H1 (cell line): Measurements from ENCODE around the gene MIER2. TPM values are rescaled to one million over a fixed set of nuclear protein-coding genes. Genes with fewer than 3 reads are reported as not detected.

ENCODE experiments used
- CTCF ChIA-PET: fragments of 300-600 bp; sonication (Branson Sonifier 250); formaldehyde crosslinking; loops from one replicate; lab custom pipeline; 2021; ENCODE audit not compliant: partially characterized antibody; lab: Charles Lee
- POLR2A ChIA-PET: fragments of 300-600 bp; sonication (Branson Sonifier 250); formaldehyde crosslinking; loops from one replicate; lab custom pipeline; 2021; ENCODE audit warnings: inconsistent platforms; ENCODE audit not compliant: partially characterized antibody; lab: Charles Lee
- DNase-seq, 2 experiments: peaks; one replicate each; pipeline versions ENCODE4 v3.0.0 to v3.0.0-alpha.2; 2010 to 2022; ENCODE audit warnings: low spot score in 2 of 2, low read depth in 1 of 2, mixed read lengths in 1 of 2
- FAIRE-seq: peaks from 2 replicates; lab custom pipeline; 2011; peaks lifted over from hg19 to GRCh38; lab: Jason Lieb, UNC
- H2AFZ ChIP-seq: 2 replicates; pipeline ENCODE4 v1.8.1; 2012; ENCODE audit warnings: low read length, inconsistent platforms
- H2AK5ac ChIP-seq: 2 replicates; pipeline ENCODE4 v1.6.1; 2013; ENCODE audit warnings: low read depth, low read length
- H2BK120ac ChIP-seq: replicated peaks from 2 replicates; pipeline ENCODE3; 2013; ENCODE audit warnings: low read depth, low read length, inconsistent platforms
- H2BK12ac ChIP-seq: 2 replicates; pipeline ENCODE4 v1.6.1; 2013; ENCODE audit warnings: low read depth, low read length
- H2BK15ac ChIP-seq: 2 replicates; pipeline ENCODE4 v1.6.1; 2013; ENCODE audit warnings: low read length
- H2BK20ac ChIP-seq: 2 replicates; pipeline ENCODE4 v1.6.1; 2013; ENCODE audit warnings: low read length
- H2BK5ac ChIP-seq: 2 replicates; pipeline ENCODE4 v1.6.1; 2013; ENCODE audit warnings: low read depth, low read length
- H3K14ac ChIP-seq: 2 replicates; pipeline ENCODE4 v1.6.1; 2013; ENCODE audit warnings: inconsistent platforms; ENCODE audit not compliant: insufficient read length
- H3K18ac ChIP-seq: 2 replicates; pipeline ENCODE4 v1.6.1; 2013; ENCODE audit warnings: low read length; ENCODE audit errors: extremely low read depth
- H3K23ac ChIP-seq: 2 replicates; pipeline ENCODE4 v1.6.1; 2013; ENCODE audit warnings: inconsistent platforms; ENCODE audit not compliant: insufficient read length
- H3K23me2 ChIP-seq: 2 replicates; pipeline ENCODE4 v1.6.1; 2013; ENCODE audit warnings: low read depth, low read length
- H3K27ac ChIP-seq: 2 replicates; pipeline ENCODE4 v1.6.1; 2011; ENCODE audit warnings: low read depth, low read length, inconsistent platforms
- H3K27me3 ChIP-seq, 4 experiments: replicated peaks in 1 of 4; 1 replicate in 1 of 4; 2 replicates in 3 of 4; pipeline versions ENCODE4 v1.6.1 to v1.8.1; 2011 to 2013; ENCODE audit warnings: low read length in 3 of 4, mild to moderate bottlenecking in 3 of 4, inconsistent platforms in 2 of 4, mixed read lengths in 2 of 4, moderate library complexity in 1 of 4; ENCODE audit not compliant: control insufficient read depth in 3 of 4, insufficient read depth in 3 of 4; ENCODE audit errors: extremely low read depth in 1 of 4
- H3K36me3 ChIP-seq, 4 experiments: 2 replicates each; pipeline versions ENCODE4 v1.6.1 to v1.8.1; 2011 to 2013; ENCODE audit warnings: mild to moderate bottlenecking in 4 of 4, low read length in 3 of 4, moderate library complexity in 2 of 4, control low read depth in 1 of 4, inconsistent platforms in 1 of 4; ENCODE audit not compliant: insufficient read depth in 4 of 4, control insufficient read depth in 2 of 4
- H3K4ac ChIP-seq: replicated peaks from 2 replicates; pipeline ENCODE3; 2013; ENCODE audit warnings: low read length, low read depth, mixed read lengths, inconsistent platforms; ENCODE audit not compliant: insufficient read length
- H3K4me1 ChIP-seq, 4 experiments: replicated peaks in 1 of 4; 1 replicate in 1 of 4; 2 replicates in 3 of 4; pipeline versions ENCODE4 v1.6.1 to v1.8.1; 2011 to 2013; ENCODE audit warnings: low read length in 3 of 4, inconsistent platforms in 2 of 4, mixed read lengths in 1 of 4; ENCODE audit not compliant: insufficient read depth in 4 of 4, control insufficient read depth in 3 of 4
- H3K4me2 ChIP-seq, 2 experiments: 2 replicates each; pipeline versions ENCODE4 v1.6.1 to v1.8.1; 2011 to 2013; ENCODE audit warnings: low read depth in 2 of 2, low read length in 2 of 2, control low read depth in 1 of 2, inconsistent platforms in 1 of 2, mild to moderate bottlenecking in 1 of 2; ENCODE audit not compliant: insufficient read depth in 1 of 2
- H3K4me3 ChIP-seq, 4 experiments: fragments of 200-600, 300-600 bp in 1 of 4; sonication (generic), shearing (Covaris generic), sonication (Bioruptor Twin) in 1 of 4; 2 replicates each; pipeline versions ENCODE4 v1.5.1 to v1.8.1; 2011 to 2016; ENCODE audit warnings: low read length in 4 of 4, low read depth in 3 of 4, control low read depth in 2 of 4, inconsistent platforms in 2 of 4, mild to moderate bottlenecking in 2 of 4, mixed read lengths in 1 of 4, moderate library complexity in 1 of 4; ENCODE audit not compliant: insufficient read depth in 2 of 4; ENCODE audit errors: extremely low read depth in 1 of 4
- H3K56ac ChIP-seq: replicated peaks from 2 replicates; pipeline ENCODE3; 2013; ENCODE audit warnings: low read depth, mild to moderate bottlenecking, mixed read lengths, low read length, inconsistent platforms; ENCODE audit not compliant: insufficient read length
- H3K79me1 ChIP-seq: 2 replicates; pipeline ENCODE4 v1.6.1; 2013; ENCODE audit warnings: low read depth, low read length, control low read depth
- H3K79me2 ChIP-seq, 2 experiments: 2 replicates each; pipeline versions ENCODE4 v1.6.1 to v1.8.1; 2012 to 2013; ENCODE audit warnings: low read length in 2 of 2, mild to moderate bottlenecking in 2 of 2, inconsistent platforms in 1 of 2; ENCODE audit not compliant: insufficient read depth in 2 of 2, control insufficient read depth in 1 of 2
- H3K9ac ChIP-seq, 4 experiments: replicated peaks in 1 of 4; 1 replicate in 1 of 4; 2 replicates in 3 of 4; pipeline versions ENCODE4 v1.6.1 to v1.8.1; 2011 to 2013; ENCODE audit warnings: low read depth in 3 of 4, low read length in 3 of 4, control low read depth in 2 of 4, mild to moderate bottlenecking in 2 of 4, moderate library complexity in 2 of 4, inconsistent platforms in 1 of 4; ENCODE audit errors: extremely low read depth in 1 of 4
- H3K9me3 ChIP-seq, 2 experiments: 2 replicates each; pipeline versions ENCODE4 v1.6.1 to v1.8.1; 2012 to 2013; ENCODE audit warnings: mild to moderate bottlenecking in 2 of 2, moderate library complexity in 2 of 2, control low read depth in 1 of 2, inconsistent platforms in 1 of 2, low read depth in 1 of 2, low read length in 1 of 2, mixed read lengths in 1 of 2; ENCODE audit not compliant: insufficient read depth in 2 of 2
- H4K20me1 ChIP-seq, 2 experiments: replicated peaks in 1 of 2; 2 replicates each; pipeline versions ENCODE3 to v1.8.1; 2011 to 2013; ENCODE audit warnings: inconsistent platforms in 2 of 2, low read length in 2 of 2, mild to moderate bottlenecking in 1 of 2; ENCODE audit not compliant: insufficient read depth in 2 of 2, control insufficient read depth in 1 of 2
- H4K5ac ChIP-seq: 2 replicates; pipeline ENCODE4 v1.6.1; 2013; ENCODE audit warnings: low read length, low read depth, mixed read lengths, inconsistent platforms; ENCODE audit not compliant: insufficient read length
- H4K8ac ChIP-seq: 2 replicates; pipeline ENCODE4 v1.8.0; 2013; ENCODE audit warnings: mild to moderate bottlenecking, moderate library complexity, low read length, inconsistent platforms; ENCODE audit not compliant: insufficient read depth; ENCODE audit errors: extremely low read depth
- H4K91ac ChIP-seq: replicated peaks from 2 replicates; pipeline ENCODE3; 2013; ENCODE audit warnings: low read length, mixed read lengths, inconsistent platforms; ENCODE audit not compliant: insufficient read length
- CBX5 ChIP-seq: fragments of 300-800, 300-1000 bp; sonication (generic); IDR thresholded peaks from 2 replicates; pipeline ENCODE4 v1.7.1; 2016; ENCODE audit warnings: antibody characterized with exemption, low read length, low read depth
- WGBS, 2 experiments: shearing (Covaris generic) in 1 of 2; methylation state at CpG; one replicate each; pipeline versions ENCODE4 v1.1.6 to v1.1.7; 2013 to 2015; ENCODE audit warnings: low lambda C conversion rate in 2 of 2, mixed read lengths in 2 of 2, inconsistent platforms in 1 of 2, low coverage in 1 of 2, missing lambda C conversion rate in 1 of 2; ENCODE audit not compliant: insufficient replicate concordance in 2 of 2, insufficient coverage in 1 of 2, insufficient read length in 1 of 2; ENCODE audit errors: extremely low coverage in 1 of 2, missing lambda C conversion rate in 1 of 2; 5-methylcytosine and 5-hydroxymethylcytosine counted together
- polyA plus RNA-seq, 7 experiments: library from polyadenylated mRNA; depleted of rRNA in 3 of 7; stranded (reverse) in 5 of 7; unstranded in 2 of 7; fragments of >200 nt in 5 of 7; fragments of 200-250 nt in 2 of 7; gene quantifications; 1 replicate in 5 of 7; 2 replicates in 1 of 7; 4 replicates in 1 of 7; pipeline versions ENCODE4 v1.2.1 to v1.2.3, GENCODE V29; 2011 to 2013; ENCODE audit warnings: missing spikeins in 2 of 7, mixed read lengths in 2 of 7
- total RNA-seq: library from RNA; stranded (reverse); fragmentation: NEBNext Ultra II Directional; extraction: Animal tissue kit (Norgen Biotek cat#: 25700); gene quantifications from 2 replicates; pipeline ENCODE4 v1.2.1, GENCODE V29; 2021

MIER2 gene
- total and polyA plus RNA-seq, 2 of the 8 experiments (the other 6 are each of a cell fraction or from before 2014, with no cell fraction given), result 30.3 to 48.3 TPM

DNA sequence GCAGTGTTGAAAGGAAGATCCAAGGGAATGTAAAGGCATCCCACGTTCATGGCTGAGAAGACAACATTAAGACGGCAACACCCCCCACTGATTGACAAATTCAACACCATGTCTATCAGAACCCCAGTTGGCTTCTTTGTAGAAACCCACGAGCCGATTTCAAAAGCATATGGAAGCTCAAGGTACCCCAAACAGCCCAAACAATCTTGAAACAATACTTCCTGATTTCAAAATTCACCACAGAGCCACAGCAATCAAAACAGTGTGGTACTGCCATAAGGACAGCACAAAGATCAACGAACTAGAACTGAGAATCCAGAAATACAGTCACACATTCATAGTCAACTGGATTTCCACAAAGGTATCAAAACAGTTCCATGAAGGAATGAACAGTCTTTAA lies 6.2 kb downstream of the MIER2 start:
- H2AK5ac ChIP-seq, result no peak overlapping the region
- H3K23me2 ChIP-seq, result peaks cover under 1% of the 10 kb centered on the region; the same call in 1 of the 2 replicates
- H3K4me1 ChIP-seq, result peaks cover 0 to 10% (median 4%) of the 10 kb centered on the region in 4 experiments; a peak in 6 of 7 replicates
- no peak overlapping the region for H2BK5ac ChIP-seq
- no peak overlapping the region for H2BK12ac ChIP-seq
- POLR2A ChIA-PET, result no interaction called here
- H4K20me1 ChIP-seq, result peaks cover 31 to 59% of the 10 kb centered on the region in 2 experiments
- peaks cover 69 to 92% of the 10 kb centered on the region in 2 experiments for H3K79me2 ChIP-seq
- H3K9me3 ChIP-seq, result no peaks in the 10 kb centered on the region
- H3K14ac ChIP-seq, result no peak overlapping the region
- H4K8ac ChIP-seq, result no peak overlapping the region
- peak overlapping the region; percentile 7 for H3K4ac ChIP-seq
- peaks cover 0 to 7% (median 4%) of the 10 kb centered on the region in 4 experiments; a peak in 3 of 8 replicates for H3K36me3 ChIP-seq
- no peak overlapping the region for H4K5ac ChIP-seq
- H2AFZ ChIP-seq, result no peak overlapping the region
- H3K18ac ChIP-seq, result no peak overlapping the region
- H2BK20ac ChIP-seq, result no peak overlapping the region
- no peak overlapping the region for H2BK120ac ChIP-seq
- CTCF ChIA-PET, result interaction anchor here (1.0 kb wide), 1 partner anchor 172 kb away, joined by 4 read pairs; no protein-coding TSS in a partner anchor
- H3K4me2 ChIP-seq, result no peak overlapping the region
- no peak for TF ChIP-seq CBX5
- H3K23ac ChIP-seq, result no peak overlapping the region
- H3K79me1 ChIP-seq, result peaks cover 30% of the 10 kb centered on the region
- H3K9ac ChIP-seq, result no peak overlapping the region
- no peak overlapping the region for H3K56ac ChIP-seq
- no peak overlapping the region for H4K91ac ChIP-seq
- DNase-seq (no peak), FAIRE-seq (no peak)
- H3K27ac ChIP-seq, result no peak overlapping the region
- H2BK15ac ChIP-seq, result no peak overlapping the region
- no peaks in the 10 kb centered on the region for H3K27me3 ChIP-seq
- no peak overlapping the region for H3K4me3 ChIP-seq
- WGBS, 2 experiments, result 90% methylated on average over 5 of the region's 5 CpGs; no CpG with 5 or more reads in 1 of the 2 experiments
